Osteoblast (primary cell): Measurements from ENCODE around the gene HIBADH. TPM values are rescaled to one million over a fixed set of nuclear protein-coding genes. Genes with fewer than 3 reads are reported as not detected.

Source experiments
- DNase-seq: peaks from one replicate; pipeline ENCODE4 v3.0.0; 2011; ENCODE audit warnings: low spot score, mixed read lengths; ENCODE audit not compliant: insufficient read length; ENCODE audit errors: missing footprints
- H2AFZ ChIP-seq: 2 replicates; pipeline ENCODE4 v1.6.0; 2011; ENCODE audit warnings: mild to moderate bottlenecking, low read length
- H3K27ac ChIP-seq: 2 replicates; pipeline ENCODE4 v1.5.1; 2011; ENCODE audit warnings: mild to moderate bottlenecking, low read depth, low read length, moderate library complexity
- H3K27me3 ChIP-seq: 2 replicates; pipeline ENCODE4 v1.6.0; 2012; ENCODE audit warnings: mild to moderate bottlenecking, control low read depth, inconsistent platforms, low read length, moderate library complexity; ENCODE audit not compliant: insufficient read depth
- H3K36me3 ChIP-seq: 2 replicates; pipeline ENCODE4 v1.5.1; 2011; ENCODE audit warnings: mild to moderate bottlenecking, low read length, control low read depth, moderate library complexity; ENCODE audit not compliant: insufficient read depth
- H3K4me1 ChIP-seq: 2 replicates; pipeline ENCODE4 v1.5.1; 2011; ENCODE audit warnings: mild to moderate bottlenecking, low read length, control low read depth, moderate library complexity; ENCODE audit not compliant: insufficient read depth
- H3K4me2 ChIP-seq: 2 replicates; pipeline ENCODE4 v1.6.0; 2011; ENCODE audit warnings: mild to moderate bottlenecking, low read length; ENCODE audit not compliant: insufficient read depth
- H3K4me3 ChIP-seq: fragments of 200-600 bp; sonication (generic); 3 replicates; pipeline ENCODE4 v1.5.1; 2012; ENCODE audit warnings: mild to moderate bottlenecking, low read length, inconsistent platforms; ENCODE audit not compliant: insufficient read depth
- H3K79me2 ChIP-seq: 2 replicates; pipeline ENCODE4 v1.6.0; 2012; ENCODE audit warnings: mild to moderate bottlenecking, low read length, control low read depth, inconsistent platforms; ENCODE audit not compliant: insufficient read depth
- H3K9me3 ChIP-seq: 2 replicates; pipeline ENCODE4 v1.5.1; 2011; ENCODE audit warnings: low read depth, low read length, control low read depth
- H4K20me1 ChIP-seq: 2 replicates; pipeline ENCODE4 v1.6.0; 2012; ENCODE audit warnings: mild to moderate bottlenecking, low read length, control low read depth; ENCODE audit not compliant: insufficient read depth
- total RNA-seq: library from RNA; depleted of rRNA; stranded (reverse); fragments of >200 nt; gene quantifications from 2 replicates; pipeline ENCODE4 v1.2.3, GENCODE V29; 2012
- TF ChIP-seq, protein P1 (sequence below): IDR thresholded peaks from 2 replicates; pipeline ENCODE4 v1.5.1; 2011; ENCODE audit warnings: mild to moderate bottlenecking, low read depth, low read length, moderate library complexity; ENCODE audit errors: extremely low read depth

The HIBADH gene
- total RNA-seq, 1 donor: 76.0 TPM

DNA sequence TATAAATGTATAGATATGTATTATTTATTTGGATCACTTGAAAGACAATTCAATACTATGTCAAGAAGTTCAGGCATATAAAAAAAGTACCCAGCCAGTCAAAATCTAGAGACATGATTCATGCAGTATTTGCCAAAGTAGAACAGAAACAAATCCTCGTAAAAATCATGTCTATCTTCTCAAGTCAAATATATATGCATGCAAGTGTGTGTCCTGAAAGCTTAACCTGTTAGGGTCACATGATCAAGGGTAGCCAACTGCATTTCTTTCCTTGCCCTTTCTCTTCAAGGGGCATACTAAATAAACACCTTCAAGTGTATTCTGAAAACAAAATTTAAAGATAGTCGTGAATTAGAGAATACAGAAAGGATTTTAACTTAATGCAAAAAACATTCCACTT, 107.0 kb downstream of the HIBADH start:
- Histone ChIP-seq H4K20me1 (no peaks in the 10 kb centered on the region), H3K9me3 (no peaks in the 10 kb centered on the region), H2AFZ (no peak overlapping the region), H3K4me3 (no peak overlapping the region), H3K79me2 (no peaks in the 10 kb centered on the region), H3K27ac (no peak overlapping the region), H3K4me1 (peaks cover 2% of the 10 kb centered on the region), H3K27me3 (no peaks in the 10 kb centered on the region), H3K36me3 (no peaks in the 10 kb centered on the region), H3K4me2 (no peak overlapping the region)
- TF ChIP-seq, protein P1, sequence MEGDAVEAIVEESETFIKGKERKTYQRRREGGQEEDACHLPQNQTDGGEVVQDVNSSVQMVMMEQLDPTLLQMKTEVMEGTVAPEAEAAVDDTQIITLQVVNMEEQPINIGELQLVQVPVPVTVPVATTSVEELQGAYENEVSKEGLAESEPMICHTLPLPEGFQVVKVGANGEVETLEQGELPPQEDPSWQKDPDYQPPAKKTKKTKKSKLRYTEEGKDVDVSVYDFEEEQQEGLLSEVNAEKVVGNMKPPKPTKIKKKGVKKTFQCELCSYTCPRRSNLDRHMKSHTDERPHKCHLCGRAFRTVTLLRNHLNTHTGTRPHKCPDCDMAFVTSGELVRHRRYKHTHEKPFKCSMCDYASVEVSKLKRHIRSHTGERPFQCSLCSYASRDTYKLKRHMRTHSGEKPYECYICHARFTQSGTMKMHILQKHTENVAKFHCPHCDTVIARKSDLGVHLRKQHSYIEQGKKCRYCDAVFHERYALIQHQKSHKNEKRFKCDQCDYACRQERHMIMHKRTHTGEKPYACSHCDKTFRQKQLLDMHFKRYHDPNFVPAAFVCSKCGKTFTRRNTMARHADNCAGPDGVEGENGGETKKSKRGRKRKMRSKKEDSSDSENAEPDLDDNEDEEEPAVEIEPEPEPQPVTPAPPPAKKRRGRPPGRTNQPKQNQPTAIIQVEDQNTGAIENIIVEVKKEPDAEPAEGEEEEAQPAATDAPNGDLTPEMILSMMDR: no peak
- no peak for DNase-seq

DNA sequence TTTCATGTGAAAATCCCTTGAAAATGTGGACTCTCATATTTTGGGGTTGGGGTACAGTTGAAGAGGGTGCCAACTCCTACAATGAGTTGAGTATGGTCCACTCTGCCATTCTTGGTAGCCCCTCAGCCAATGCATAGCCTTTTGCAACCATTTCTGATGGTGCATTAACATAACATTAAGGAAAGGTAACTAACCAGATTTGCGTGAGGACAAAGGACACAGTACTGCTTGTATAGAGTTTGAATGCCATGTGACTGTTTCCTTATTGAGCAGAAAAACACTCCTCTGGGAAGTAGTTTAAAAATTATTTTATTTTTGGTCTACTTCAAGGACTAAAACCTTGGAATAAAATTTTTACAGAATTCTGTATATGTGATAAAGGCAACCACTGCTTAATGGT, 107.9 kb downstream of the HIBADH start:
- Histone ChIP-seq H3K79me2 (no peaks in the 10 kb centered on the region), H2AFZ (no peak overlapping the region), H3K27me3 (no peaks in the 10 kb centered on the region), H3K4me2 (no peak overlapping the region), H3K9me3 (no peaks in the 10 kb centered on the region), H4K20me1 (no peaks in the 10 kb centered on the region), H3K4me3 (no peak overlapping the region), H3K27ac (no peak overlapping the region), H3K4me1 (no peaks in the 10 kb centered on the region), H3K36me3 (no peaks in the 10 kb centered on the region)
- TF ChIP-seq, protein P1: no peak
- DNase-seq: no peak

DNA sequence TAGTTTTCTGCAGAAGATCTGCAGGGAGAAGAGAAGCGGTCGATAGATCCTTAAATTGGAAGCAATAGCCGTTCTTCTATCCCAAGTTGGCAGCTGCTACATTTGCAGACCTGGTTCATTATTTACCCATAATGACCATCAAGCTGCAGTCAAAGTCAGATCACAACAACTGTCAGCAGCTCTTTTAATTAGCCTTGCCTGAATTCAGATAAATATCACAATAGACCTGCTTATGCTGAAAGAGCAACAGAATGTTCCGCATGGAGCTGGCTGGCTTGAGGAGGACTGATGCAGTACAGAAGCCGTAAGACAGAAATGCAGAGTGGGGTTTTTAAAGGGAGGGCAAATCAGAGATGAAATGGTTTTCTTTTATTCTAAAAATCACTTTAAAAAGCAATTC, 109.4 kb downstream of the HIBADH start:
- Histone ChIP-seq H3K9me3 (no peaks in the 10 kb centered on the region), H3K4me2 (no peak overlapping the region), H3K36me3 (no peaks in the 10 kb centered on the region), H3K27me3 (no peaks in the 10 kb centered on the region), H4K20me1 (no peaks in the 10 kb centered on the region), H3K4me1 (no peaks in the 10 kb centered on the region), H3K4me3 (no peak overlapping the region), H3K27ac (no peak overlapping the region), H3K79me2 (no peaks in the 10 kb centered on the region), H2AFZ (no peak overlapping the region)
- TF ChIP-seq, protein P1: no peak
- no peak for DNase-seq

DNA sequence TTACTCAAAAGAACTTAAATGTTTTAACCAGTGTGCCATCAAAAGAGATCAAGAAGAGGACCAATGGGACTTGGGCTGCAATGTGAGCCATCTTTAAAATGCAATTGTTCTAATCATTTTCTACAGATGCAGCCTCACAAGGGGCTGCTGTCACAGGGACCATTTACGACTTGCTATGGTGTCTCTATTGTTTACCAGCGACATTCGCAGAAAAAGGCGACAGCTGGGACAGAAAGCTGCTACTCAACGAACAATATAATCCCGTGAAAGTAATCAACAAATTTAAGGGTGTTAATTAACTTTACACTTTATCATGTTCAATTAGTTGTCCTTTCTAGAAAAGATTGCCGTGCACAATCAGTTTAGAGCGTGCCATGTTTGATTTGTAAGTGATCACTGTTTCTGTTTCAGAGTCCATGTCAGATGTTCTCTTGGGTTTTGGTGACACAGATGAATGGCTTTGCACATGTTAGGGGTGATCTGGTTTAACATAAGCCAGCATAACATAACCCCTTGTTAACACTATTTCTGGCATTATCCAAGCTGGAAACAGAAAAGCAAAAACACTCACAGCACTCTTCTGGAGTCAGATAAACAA, 110.8 kb downstream of the HIBADH start:
- H3K36me3 ChIP-seq: no peaks in the 10 kb centered on the region
- peaks cover 11% of the 10 kb centered on the region for H3K4me1 ChIP-seq
- TF ChIP-seq, protein P1: no peak
- H3K27ac ChIP-seq: no peak overlapping the region
- H3K9me3 ChIP-seq: no peaks in the 10 kb centered on the region
- no peak overlapping the region for H3K4me3 ChIP-seq
- no peaks in the 10 kb centered on the region for H3K79me2 ChIP-seq
- no peak overlapping the region for H3K4me2 ChIP-seq
- DNase-seq: no peak
- no peaks in the 10 kb centered on the region for H4K20me1 ChIP-seq
- no peaks in the 10 kb centered on the region for H3K27me3 ChIP-seq
- no peak overlapping the region for H2AFZ ChIP-seq
